GM18508 (cell line): Measurements from ENCODE around the gene GPR42.
"Not testable (repeated sequence)": the region's sequence is repeated elsewhere in the genome, so short reads cannot be mapped to it uniquely, and the experiment has no call there.

Source experiments
- ATAC-seq: cut with Tn5 transposase; IDR thresholded peaks from one replicate; pipeline ENCODE4 v1.9.1; 2021; ENCODE audit warnings: moderate number of reproducible peaks; ENCODE audit not compliant: insufficient read depth, unreplicated experiment

The GPR42 gene

DNA sequence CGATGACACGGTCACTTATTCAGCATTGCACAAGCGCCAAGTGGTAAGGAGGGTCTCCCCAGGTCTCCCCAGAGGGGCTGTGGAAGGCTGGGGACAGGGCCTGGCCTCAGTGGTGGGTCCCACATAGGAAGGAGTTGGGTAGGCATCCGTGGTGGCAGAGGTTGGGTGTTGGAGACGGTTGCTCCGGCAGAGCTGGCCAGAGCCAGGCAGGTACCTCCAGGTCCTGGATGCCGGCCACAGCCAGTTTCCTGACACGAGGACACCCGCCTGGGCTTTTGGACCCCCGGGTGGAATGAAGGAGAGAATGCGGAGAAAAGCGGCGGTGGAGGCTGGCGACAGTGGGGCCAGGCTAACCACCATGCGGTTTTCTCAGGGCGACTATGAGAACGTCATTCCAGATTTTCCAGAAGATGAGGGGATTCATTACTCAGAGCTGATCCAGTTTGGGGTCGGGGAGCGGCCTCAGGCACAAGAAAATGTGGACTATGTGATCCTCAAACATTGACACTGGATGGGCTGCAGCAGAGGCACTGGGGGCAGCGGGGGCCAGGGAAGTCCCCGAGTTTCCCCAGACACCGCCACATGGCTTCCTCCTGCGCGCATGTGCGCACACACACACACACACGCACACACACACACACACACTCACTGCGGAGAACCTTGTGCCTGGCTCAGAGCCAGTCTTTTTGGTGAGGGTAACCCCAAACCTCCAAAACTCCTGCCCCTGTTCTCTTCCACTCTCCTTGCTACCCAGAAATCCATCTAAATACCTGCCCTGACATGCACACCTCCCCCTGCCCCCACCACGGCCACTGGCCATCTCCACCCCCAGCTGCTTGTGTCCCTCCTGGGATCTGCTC, 24.4 kb upstream of the GPR42 start:
- ATAC-seq = no peak

DNA sequence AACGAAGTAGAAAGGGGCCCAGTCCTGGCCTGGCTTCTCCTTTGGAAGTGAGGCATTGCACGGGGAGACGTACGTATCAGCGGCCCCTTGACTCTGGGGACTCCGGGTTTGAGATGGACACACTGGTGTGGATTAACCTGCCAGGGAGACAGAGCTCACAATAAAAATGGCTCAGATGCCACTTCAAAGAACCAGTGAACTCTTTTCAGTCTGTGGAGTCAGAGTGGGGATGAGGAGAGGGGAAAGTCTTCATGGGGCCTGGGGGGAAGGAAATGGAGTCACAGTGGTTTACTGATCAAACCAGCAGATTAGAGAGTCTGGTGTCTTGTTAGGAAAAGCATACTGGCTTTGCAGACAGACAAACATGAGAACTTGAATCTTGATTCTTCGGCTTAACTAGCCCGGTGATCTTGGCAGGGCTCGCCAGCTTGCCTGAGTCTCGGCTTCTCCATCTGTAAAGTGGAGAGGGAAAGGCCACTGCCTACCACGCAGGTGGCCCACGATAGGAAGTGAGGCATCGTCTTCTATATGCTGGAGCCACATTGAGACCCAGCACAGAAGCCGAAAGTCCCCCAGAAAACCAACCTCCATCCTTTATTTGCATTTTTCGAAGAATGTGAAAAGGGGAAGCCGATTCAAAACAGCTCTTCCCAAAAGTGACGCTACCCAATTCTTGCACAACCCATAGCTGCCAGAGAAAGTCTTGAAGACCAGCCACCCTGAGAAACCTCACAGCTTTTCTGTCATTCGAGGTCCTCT, 23.5 kb upstream of the GPR42 start, which contains the start of gene FFAR1:
TSS of gene FFAR1 (plus strand) at position 732 of the 759 bp plus-strand sequence. CDS start 3,650 bp downstream, outside the sequence.
- ATAC-seq = no peak

DNA sequence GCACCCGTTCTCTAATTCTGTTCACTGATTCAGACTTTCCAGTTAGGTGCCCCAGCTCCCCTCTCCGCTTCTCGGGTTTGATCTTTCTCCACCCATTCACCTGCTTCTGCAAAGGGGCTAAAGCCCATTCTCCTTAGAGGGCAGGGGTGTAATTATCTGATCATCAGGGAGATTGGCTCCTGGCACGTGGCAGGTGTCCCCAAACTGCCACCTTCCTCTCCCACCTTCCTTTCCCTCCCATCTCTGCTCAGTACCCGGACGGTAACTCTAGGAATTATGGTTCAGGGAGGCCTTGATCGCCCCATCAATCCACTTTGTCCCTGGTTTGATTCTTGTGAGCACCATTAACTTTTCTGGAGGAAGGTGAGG, 23.0 kb upstream of the GPR42 start:
- no peak for ATAC-seq

DNA sequence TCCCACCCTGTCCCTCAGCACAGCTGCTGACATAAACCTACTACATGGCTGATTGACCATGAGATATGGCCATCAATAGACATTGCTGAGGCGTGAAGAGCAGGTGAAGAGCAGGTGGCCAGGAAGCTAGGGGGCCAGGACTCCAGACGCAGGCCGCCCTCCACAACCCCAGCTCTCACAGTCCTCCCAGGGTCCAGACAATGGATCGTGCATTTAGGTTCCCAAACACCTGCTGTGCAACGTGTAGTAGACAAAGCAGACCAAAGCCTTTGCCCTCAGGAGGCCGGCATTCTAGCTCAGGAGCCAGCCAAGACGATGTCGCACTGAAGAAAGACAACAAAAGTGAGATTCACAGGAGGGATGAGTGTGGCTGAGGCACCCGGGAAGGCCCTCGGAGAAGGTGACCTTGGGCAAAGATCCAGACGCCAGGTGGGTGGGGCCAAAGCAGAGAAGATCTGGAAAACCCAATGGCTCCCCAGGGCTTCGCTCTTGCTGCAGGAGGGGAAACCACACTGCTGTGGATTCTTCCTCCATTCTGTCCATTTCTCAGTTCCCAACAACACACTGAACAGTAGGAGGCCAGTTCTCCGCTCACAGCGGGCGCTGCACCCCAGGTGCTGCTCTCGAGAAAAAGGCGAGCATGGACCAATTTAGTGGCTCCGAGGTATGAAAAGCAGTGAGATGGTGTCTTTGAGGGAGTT, 21.8 kb upstream of the GPR42 start:
- ATAC-seq = no peak

DNA sequence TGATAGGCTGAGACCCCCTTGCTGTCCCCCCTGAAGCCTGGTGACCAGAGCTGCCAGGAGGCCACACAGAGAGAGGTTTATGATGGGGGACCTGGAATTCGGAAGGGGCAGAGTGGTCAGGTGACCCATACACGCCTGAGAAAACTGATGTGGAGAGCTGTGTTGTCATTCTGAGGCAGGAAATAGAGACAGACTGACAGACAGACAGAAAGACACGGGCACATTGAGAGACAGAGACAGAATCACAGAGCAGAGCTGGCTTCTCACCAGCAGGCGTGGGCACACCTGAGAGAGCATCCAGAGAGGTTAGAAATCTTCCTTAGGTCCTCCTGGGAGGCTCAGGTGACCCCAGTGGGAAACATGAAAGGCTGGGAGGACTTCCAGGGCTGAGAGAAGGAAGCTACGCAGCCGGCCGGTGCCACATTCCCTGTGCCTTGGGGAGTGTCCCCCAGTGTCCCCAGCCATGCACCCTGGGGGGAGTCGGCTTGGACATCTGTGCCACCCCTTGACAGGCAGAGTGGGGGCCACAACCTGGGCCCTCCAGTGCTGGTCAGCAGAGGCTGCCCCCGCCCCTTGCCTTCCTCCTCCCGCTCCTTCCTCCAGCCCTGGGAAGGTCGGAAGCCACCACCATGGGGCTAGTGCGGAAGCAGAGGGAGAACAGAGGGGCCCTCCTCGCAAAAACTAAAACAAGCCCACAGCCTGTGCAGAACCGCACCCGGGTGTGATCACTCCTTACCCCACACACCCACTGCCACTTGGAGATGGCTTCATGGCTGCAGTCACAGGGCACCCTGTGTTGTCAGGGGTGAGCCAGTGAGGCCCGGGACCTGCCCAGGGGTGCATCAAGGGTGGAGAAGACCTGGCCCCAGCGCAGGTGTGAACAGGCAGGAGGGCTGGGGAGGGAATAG, 21.0 kb upstream of the GPR42 start:
- ATAC-seq = no peak

DNA sequence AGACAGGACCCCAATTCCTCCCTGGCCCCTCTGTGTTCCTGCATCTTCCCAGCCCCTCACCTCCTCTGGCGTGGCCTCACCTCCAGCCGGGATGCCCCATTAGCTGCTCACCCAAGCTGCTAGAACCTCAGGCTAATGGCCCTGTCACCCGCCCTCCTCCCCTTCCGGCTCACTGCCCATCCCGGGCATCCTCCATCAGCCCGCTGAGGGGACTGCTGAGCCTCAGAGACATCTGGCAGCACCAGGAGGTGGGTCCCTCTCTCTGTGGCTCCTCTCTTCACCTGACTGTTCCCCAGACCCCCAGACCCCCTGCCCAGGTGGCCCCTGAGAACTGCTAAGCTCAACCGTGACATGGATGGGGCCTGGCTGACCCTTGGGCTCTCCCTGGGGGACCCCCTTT, 20.3 kb upstream of the GPR42 start:
- ATAC-seq = no peak

DNA sequence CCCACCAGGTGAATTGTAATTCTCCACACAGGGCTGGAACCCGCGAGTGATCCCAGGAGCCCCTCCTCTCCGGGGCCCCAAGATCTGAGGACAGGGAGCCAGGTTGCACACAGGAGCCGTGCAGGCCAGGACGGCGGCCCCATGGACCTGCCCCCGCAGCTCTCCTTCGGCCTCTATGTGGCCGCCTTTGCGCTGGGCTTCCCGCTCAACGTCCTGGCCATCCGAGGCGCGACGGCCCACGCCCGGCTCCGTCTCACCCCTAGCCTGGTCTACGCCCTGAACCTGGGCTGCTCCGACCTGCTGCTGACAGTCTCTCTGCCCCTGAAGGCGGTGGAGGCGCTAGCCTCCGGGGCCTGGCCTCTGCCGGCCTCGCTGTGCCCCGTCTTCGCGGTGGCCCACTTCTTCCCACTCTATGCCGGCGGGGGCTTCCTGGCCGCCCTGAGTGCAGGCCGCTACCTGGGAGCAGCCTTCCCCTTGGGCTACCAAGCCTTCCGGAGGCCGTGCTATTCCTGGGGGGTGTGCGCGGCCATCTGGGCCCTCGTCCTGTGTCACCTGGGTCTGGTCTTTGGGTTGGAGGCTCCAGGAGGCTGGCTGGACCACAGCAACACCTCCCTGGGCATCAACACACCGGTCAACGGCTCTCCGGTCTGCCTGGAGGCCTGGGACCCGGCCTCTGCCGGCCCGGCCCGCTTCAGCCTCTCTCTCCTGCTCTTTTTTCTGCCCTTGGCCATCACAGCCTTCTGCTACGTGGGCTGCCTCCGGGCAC, 19.3 kb upstream of the GPR42 start:
- ATAC-seq = no peak

DNA sequence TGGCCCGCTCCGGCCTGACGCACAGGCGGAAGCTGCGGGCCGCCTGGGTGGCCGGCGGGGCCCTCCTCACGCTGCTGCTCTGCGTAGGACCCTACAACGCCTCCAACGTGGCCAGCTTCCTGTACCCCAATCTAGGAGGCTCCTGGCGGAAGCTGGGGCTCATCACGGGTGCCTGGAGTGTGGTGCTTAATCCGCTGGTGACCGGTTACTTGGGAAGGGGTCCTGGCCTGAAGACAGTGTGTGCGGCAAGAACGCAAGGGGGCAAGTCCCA, 18.8 kb upstream of the GPR42 start:
- ATAC-seq = no peak

DNA sequence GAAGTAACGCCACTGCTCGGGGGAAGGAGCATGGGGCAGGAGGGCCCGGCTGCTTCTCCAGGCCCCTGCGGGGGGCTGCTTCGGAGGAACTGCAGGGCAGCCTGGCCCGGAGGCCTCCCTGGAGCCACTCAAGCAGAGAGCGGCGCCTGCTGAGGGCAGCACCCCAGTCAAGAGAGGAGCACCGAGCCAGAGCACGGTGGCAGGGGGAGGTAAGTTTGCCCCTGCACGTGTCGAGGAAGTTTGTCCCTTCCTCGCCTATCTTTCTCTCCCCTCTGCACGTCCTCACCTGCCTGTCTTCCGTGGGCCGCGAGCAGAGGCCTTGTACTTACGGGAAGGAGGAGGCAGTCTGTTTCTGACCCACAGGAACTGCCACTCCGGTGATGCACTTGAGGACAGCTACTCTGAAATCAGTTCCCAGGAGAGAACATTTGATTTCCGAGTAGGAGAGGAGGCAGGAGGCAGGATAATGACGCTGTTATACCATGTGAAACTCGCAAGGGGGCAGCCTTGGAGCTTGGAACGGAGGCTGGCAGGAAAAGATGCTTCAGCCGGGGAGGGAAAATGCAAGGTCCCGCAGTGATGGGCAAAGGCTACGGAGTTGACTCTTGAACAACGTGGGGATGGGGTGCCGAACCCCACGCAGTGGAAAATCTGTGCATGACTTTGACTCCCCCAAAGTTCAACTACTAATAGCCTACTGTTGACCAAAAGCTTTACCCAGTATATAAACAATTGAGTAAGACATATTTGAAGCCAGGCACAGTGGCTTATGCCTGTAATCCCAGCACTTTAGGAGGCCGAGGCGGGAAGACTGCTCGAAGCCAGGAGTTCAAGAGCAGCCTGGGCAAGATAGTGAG, 18.2 kb upstream of the GPR42 start:
- no peak for ATAC-seq

DNA sequence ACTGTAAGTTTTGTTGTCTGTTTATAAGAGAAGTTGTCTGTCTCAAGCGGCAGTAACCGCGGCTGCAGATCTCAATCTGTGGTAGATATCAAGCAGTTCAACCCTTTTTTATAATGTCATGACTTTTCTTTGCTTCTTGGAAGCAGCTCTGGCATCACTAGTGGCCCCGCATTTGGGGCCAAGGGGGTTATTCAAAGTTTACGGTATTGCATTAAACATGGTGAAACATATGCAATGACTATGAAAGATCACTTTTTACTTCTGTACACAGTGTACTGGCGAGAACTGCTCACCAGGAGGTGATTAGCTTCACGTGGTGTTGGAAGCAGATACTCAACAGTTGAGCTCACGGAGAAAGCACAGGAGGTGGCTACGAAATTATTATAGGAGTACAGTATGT, 17.2 kb upstream of the GPR42 start:
- no peak for ATAC-seq

DNA sequence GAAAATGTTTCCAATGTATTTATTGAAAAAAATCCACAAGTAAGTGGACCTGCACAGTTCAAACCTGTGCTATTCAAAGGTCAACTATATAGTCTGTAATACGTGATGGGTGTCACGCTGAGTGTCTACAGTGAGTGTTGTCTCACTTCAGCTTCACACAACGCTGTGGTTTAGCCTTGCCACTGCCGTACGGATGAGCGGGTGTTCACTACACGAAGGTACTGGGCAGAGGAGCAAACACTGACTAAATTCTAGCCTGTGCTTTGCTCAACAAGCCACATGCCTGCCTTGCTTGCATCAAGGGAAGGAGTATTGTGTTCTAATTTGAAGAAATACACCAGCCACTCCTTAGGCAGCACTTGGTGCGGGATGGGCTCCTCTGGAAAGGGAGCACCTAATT, 16.0 kb upstream of the GPR42 start:
- no peak for ATAC-seq

DNA sequence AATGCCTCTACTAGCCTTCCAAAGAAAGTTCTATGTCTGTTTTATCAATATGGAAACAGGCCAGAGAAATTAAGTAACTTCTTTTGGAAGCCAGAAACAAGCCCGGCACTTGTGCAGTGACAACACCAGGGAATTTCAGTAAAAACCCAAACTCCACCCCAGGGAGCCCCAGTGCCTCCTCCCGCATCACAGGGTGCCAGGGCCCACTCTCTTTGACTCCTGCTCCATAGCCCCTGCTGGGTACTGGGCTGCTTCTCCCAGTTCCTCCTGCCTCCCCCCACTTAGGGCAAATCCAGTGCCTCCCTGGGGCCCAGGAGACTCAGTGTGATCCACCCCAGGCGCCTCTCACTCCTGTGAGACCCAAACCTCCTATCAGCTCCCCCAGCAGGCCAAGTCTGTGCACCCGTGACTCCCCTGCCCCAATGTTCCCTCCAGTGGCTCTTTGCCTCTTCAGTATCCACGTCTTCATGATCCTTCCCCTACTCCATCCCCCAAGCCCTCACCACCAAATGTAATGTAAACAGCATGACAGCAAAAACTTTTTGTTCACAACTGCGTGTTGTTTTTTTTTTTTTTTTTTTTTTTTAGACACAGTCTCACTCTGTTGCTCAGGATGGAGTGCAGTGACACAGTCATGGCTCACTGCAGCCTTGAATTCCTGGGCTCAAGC, 14.9 kb upstream of the GPR42 start:
- no peak for ATAC-seq

DNA sequence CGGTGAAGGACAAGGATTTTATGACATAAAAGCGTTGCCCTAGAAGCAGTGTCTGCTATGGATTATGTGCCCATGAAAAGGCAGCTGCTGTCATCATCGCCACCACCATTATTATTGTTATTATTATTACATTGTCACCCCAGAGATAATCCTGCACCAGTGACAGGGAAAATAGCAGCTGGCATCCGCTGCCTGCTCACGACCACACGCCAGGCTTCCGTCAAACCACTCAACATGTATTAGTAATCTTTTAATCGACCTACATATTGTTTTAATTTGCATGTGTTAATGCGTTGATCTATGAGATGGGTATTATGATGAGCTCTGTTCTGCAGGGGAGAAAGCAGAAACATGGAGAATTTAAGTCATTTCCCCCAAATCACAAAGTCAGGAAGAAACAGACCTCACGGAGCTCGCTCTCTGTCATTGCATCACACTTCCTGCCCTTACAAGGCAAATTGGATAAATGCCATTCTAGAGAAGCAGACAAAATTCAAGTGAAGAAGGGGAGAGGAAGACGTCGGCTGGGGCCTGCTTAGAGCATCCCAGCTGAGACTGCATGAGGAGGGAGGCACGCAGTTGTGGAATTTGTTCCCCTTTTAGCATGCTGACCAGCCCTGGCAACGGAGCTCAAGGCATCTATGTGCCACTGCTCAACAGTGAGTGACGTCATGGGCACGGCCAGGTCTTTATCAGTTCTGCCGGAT, 12.8 kb upstream of the GPR42 start, which contains the start of gene FFAR3:
TSS of gene FFAR3 (plus strand) at position 594 of the 707 bp plus-strand sequence. CDS start 431 bp downstream, outside the sequence.
- no peak for ATAC-seq

DNA sequence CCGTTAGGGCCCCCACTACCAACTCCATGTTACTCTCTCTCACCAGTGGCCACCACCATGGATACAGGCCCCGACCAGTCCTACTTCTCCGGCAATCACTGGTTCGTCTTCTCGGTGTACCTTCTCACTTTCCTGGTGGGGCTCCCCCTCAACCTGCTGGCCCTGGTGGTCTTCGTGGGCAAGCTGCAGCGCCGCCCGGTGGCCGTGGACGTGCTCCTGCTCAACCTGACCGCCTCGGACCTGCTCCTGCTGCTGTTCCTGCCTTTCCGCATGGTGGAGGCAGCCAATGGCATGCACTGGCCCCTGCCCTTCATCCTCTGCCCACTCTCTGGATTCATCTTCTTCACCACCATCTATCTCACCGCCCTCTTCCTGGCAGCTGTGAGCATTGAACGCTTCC, 12.0 kb upstream of the GPR42 start:
- not testable (repeated sequence) for ATAC-seq

DNA sequence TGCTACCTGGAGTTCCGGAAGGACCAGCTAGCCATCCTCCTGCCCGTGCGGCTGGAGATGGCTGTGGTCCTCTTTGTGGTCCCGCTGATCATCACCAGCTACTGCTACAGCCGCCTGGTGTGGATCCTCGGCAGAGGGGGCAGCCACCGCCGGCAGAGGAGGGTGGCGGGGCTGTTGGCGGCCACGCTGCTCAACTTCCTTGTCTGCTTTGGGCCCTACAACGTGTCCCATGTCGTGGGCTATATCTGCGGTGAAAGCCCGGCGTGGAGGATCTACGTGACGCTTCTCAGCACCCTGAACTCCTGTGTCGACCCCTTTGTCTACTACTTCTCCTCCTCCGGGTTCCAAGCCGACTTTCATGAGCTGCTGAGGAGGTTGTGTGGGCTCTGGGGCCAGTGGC, 11.5 kb upstream of the GPR42 start:
- not testable (repeated sequence) for ATAC-seq

DNA sequence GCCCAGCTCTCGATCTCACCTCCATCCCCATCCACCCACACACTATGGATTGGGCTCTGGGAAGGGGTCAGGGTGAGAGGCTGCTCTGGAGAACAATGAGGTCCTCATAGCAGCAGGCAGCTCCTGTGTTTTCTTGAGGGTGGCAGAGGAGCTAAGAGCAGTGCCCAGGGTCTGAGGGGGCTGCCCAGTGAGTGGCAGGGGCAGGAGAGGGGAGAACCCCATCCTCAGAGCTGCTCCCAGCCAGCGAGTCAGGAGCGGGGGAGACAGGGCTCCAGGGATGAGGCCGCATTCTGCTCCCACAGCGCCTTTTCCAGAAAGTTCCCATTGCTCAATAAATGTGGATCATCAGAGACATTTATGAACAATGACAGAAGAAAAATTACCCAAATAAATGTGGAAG, 10.8 kb upstream of the GPR42 start:
- not testable (repeated sequence) for ATAC-seq

DNA sequence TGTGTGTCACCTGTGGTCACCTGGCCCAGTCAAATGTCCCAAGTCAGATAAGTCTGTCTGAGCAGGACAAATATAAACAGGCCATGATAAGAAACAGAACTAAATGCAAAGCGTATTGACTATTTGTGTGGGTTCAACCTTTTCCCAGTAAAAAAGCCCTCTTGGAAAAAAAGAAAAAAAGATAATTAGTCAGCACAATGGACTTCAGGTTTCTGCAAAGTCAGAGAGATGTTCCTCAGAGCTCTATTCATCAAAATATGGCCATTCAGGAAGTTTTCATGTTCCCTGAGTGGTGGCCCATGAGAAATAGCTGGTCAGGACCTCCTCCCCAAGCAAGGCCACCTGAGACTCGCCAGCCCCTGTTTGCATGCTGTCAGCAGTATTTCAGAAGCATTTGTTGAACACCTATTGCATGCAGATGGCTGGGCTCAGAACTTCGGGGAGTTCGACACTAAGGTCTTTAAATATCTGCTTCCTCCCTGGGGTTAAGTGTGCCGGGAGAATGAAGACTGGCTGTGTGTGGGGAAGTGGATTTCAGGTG, 9.9 kb upstream of the GPR42 start:
- no peak for ATAC-seq
